Upper lobe of left lung (tissue), 4 donors: ENCODE measurements around the gene AP1B1.

Experiments used
- POLR2A ChIP-seq, 4 donors: fragments of 450-650 bp; IDR thresholded peaks; one replicate each; pipeline ENCODE4 v1.5.1; 2016 to 2017; ENCODE audit warnings: antibody characterized with exemption in 4 of 4, mild to moderate bottlenecking in 2 of 4
- POLR2AphosphoS5 ChIP-seq, 2 donors: sonication (generic); formaldehyde crosslinking; IDR thresholded peaks; one replicate each; pipeline ENCODE4 v1.5.1; 2017; ENCODE audit warnings: antibody characterized with exemption in 2 of 2
- TF ChIP-seq, protein P1 (sequence below), 6 experiments: fragments of 450-650 bp in 4 of 6; fragments of 200-600 bp in 2 of 6; sonication (generic) in 2 of 6; IDR thresholded peaks; one replicate each; pipeline ENCODE4 v1.5.1; 2016 to 2019; ENCODE audit warnings: antibody characterized with exemption in 6 of 6

DNA sequence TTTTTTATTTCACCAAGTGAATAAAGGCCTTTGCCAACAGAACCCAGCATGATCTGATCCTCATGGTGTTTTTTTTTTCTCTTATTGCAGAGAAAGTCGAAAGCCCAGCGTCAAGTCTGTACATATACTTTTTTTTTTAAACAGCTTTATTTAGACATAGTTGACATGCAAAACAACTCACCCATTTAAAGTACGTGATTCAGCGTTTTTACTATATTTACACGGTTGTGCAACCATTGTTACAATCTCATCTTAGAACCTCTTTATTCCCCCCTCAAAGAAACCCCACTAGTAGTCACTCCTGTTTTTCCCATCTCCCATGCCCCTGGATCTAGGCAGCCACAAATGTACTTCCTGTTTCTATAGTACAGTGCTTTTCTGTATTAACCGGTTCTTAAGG is 20.6 kb upstream of the AP1B1 start:
- TF ChIP-seq POLR2AphosphoS5 (IDR thresholded peaks at IDR 0.05) (no peak), POLR2A (IDR thresholded peaks at IDR 0.05) (no peak)
- TF ChIP-seq, protein P1, sequence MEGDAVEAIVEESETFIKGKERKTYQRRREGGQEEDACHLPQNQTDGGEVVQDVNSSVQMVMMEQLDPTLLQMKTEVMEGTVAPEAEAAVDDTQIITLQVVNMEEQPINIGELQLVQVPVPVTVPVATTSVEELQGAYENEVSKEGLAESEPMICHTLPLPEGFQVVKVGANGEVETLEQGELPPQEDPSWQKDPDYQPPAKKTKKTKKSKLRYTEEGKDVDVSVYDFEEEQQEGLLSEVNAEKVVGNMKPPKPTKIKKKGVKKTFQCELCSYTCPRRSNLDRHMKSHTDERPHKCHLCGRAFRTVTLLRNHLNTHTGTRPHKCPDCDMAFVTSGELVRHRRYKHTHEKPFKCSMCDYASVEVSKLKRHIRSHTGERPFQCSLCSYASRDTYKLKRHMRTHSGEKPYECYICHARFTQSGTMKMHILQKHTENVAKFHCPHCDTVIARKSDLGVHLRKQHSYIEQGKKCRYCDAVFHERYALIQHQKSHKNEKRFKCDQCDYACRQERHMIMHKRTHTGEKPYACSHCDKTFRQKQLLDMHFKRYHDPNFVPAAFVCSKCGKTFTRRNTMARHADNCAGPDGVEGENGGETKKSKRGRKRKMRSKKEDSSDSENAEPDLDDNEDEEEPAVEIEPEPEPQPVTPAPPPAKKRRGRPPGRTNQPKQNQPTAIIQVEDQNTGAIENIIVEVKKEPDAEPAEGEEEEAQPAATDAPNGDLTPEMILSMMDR (IDR thresholded peaks at IDR 0.05): no peak
